C4-2B (cell line): ENCODE results near the gene LRRC8C.

Experiments used
- H3K27ac ChIP-seq: fragments of 450-650 bp; 2 replicates; pipeline ENCODE4 v1.5.1; 2017
- CTCF ChIP-seq: fragments of 450-650 bp; conservative IDR thresholded peaks from 2 replicates; pipeline ENCODE4 v1.5.1; 2017; ENCODE audit warnings: mild to moderate bottlenecking
- ZFX ChIP-seq: fragments of 450-650 bp; IDR thresholded peaks from 2 replicates; pipeline ENCODE4 v1.6.1; 2017

LRRC8C gene

GRCh38 chr1:89635825-89636815, 3.2 kb downstream of the LRRC8C start:
- H3K27ac ChIP-seq = no peak overlapping the region
- no peak for TF ChIP-seq ZFX
- no peak for TF ChIP-seq CTCF

DNA sequence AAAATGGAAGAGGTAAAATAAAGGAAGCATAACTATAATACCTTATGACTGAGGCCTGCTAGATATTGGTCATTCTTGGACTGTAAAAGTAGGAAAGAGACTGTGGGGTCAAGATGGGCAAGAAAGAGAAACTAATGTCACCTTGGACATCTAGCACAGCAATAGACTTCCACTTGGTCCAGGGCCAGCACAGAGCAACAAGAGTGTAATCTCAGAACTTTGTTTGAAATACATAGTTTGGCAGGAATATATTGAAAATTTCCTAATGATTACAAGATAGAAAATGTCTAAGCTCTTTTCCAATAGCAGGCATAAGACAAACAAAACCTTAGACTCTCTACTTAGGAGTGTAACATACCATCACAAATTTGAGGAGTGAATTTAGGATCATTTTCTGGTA, 4.6 kb downstream of the LRRC8C start:
- TF ChIP-seq CTCF = no peak
- TF ChIP-seq ZFX = no peak
- no peak overlapping the region for H3K27ac ChIP-seq

DNA sequence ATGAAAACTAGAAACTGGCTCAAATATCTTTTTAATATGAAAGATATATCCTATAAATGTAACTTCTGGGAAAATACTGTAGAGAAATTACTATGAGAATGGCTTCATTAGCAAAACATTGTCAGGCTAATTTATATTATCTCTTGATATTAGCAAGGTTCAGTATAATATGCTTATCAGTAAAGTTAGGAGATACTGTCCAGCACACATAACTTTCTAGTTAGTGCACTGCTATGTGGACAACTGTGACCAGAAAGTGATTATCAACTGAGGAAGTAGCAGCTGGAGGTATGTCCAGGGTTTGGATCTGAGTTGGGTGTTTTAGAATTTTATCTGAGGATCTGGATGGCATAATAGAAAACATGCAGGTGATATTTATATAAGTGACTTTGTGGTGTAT, 7.5 kb downstream of the LRRC8C start:
- no peak overlapping the region for H3K27ac ChIP-seq
- TF ChIP-seq CTCF (no peak), ZFX (no peak)

DNA sequence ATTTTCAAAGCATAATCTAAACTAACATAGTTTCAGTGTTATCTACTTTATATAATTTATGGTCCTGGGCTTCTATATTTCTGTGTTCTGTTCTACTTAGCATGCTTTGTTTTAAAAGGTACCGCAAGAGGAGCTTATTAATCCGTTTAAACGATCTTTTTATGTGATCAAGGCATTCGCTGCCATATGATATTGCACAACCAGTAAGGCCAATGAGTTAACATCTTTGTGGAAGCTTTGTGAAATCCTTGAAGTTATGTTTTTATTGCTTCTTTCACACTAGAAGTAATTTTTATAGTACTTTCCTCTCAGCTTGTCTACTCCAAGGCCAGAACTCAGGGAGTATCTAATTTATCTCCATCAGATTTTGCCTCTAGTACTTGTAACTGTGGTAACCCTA, 8.9 kb downstream of the LRRC8C start:
- no peak overlapping the region for H3K27ac ChIP-seq
- TF ChIP-seq CTCF (no peak), ZFX (no peak)

GRCh38 chr1:89643577-89643976, 10.7 kb downstream of the LRRC8C start:
- H3K27ac ChIP-seq = no peak overlapping the region
- TF ChIP-seq ZFX = no peak
- no peak for TF ChIP-seq CTCF

DNA sequence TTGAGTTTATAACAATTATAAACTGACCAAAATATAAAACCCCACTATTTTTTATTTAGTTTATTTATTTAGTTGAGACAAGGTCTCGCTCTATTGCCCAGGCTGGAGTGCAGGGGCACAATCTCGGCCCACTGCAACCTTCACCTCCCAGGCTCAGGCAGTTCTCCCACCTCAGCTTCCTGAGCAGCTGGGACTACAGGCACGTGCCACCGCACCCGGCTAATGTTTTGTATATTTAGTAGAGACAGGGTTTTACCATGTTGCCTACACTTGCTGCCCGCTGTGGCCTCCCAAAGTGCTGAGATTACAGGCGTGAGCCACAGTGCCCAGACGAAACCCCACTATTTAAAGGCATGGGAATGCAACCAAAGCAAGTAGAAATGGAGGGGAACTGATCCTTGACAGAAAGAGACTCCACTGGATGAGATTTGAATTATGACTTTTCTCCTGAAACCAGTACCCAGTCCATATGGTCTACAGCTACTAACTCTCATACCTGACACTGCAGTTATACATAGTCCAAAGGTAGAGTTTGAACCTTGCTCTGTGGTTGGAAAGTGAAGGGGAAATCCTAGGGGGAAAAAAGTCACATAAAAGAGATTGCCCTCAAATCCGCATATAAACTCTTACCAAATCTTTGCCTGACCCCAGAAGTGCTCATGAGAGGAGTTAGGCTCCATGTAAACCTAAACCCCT, 11.3 kb downstream of the LRRC8C start:
- no peak overlapping the region for H3K27ac ChIP-seq
- TF ChIP-seq CTCF (no peak), ZFX (no peak)

DNA sequence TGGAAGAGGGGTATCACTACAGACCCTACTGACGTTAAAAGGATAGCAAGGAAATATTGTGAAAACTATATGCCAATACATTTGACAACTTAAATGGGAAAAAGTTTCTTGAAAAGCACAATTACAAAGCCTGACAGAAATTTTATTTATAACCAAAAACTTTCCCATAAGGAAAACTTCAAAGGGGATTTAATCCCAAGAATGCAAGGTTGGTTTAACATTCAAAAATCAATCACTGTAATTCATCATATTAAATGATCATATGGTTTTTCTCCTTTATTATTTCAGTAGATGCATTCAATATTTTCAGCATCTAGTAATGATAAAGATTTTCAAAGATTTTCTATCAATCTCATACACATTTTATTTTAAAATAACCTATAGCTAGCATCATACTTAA, 13.3 kb downstream of the LRRC8C start:
- no peak overlapping the region for H3K27ac ChIP-seq
- no peak for TF ChIP-seq ZFX
- no peak for TF ChIP-seq CTCF
